ENCODE data around the gene IL1B.

Gene IL1B

GRCh38 chr2:112805542-112805941 is 31.0 kb downstream of the IL1B start:
- no peaks in the 10 kb centered on the region for H3K4me1 ChIP-seq (ENCODE audit: control insufficient read depth in 1 of 2, insufficient read depth in 1 of 2, low read depth in 1 of 2, low read length in 1 of 2)
- H3K27me3 ChIP-seq = no peaks in the 10 kb centered on the region
- H3K9me3 ChIP-seq = no peaks in the 10 kb centered on the region
- no peaks in the 10 kb centered on the region for H3K36me3 ChIP-seq
- no peak for TF ChIP-seq CTCF (IDR thresholded peaks at IDR 0.05)
- H3K4me3 ChIP-seq (ENCODE audit: low read depth in 1 of 2, low read length in 1 of 2) = no peak overlapping the region
- no peak overlapping the region for H3K27ac ChIP-seq

- no peak overlapping the region for H3K27ac ChIP-seq
- peaks cover 10 to 11% of the 10 kb centered on the region in 2 experiments for H3K4me1 ChIP-seq (ENCODE audit: control insufficient read depth in 1 of 2, insufficient read depth in 1 of 2, low read depth in 1 of 2, low read length in 1 of 2)
- no peaks in the 10 kb centered on the region for H3K9me3 ChIP-seq
- no peak for TF ChIP-seq CTCF (IDR thresholded peaks at IDR 0.05)
- no peak overlapping the region for H3K4me3 ChIP-seq (ENCODE audit: low read depth in 1 of 2, low read length in 1 of 2)
- no peaks in the 10 kb centered on the region for H3K36me3 ChIP-seq
- H3K27me3 ChIP-seq = no peaks in the 10 kb centered on the region
Measured at GRCh38 chr2:112803691-112804521, 32.7 kb downstream of the IL1B start.

GRCh38 chr2:112800881-112801583 is 35.5 kb downstream of the IL1B start:
- H3K36me3 ChIP-seq = no peaks in the 10 kb centered on the region
- H3K4me1 ChIP-seq (ENCODE audit: control insufficient read depth in 1 of 2, insufficient read depth in 1 of 2, low read depth in 1 of 2, low read length in 1 of 2) = peaks cover 13 to 18% of the 10 kb centered on the region in 2 experiments
- H3K27ac ChIP-seq = no peak overlapping the region
- H3K4me3 ChIP-seq (ENCODE audit: low read depth in 1 of 2, low read length in 1 of 2) = no peak overlapping the region
- H3K27me3 ChIP-seq = no peaks in the 10 kb centered on the region
- no peak for TF ChIP-seq CTCF (IDR thresholded peaks at IDR 0.05)
- H3K9me3 ChIP-seq = no peaks in the 10 kb centered on the region

GRCh38 chr2:112798979-112799975 is 37.3 kb downstream of the IL1B start:
- Histone ChIP-seq H3K4me3 (ENCODE audit: low read depth in 1 of 2, low read length in 1 of 2) (no peak overlapping the region), H3K27me3 (no peaks in the 10 kb centered on the region), H3K9me3 (no peaks in the 10 kb centered on the region), H3K27ac (peak overlapping the region; percentile 73), H3K36me3 (no peaks in the 10 kb centered on the region), H3K4me1 (ENCODE audit: control insufficient read depth in 1 of 2, insufficient read depth in 1 of 2, low read depth in 1 of 2, low read length in 1 of 2) (peaks cover 30 to 35% of the 10 kb centered on the region in 2 experiments)
- TF ChIP-seq CTCF (IDR thresholded peaks at IDR 0.05) = no peak

GRCh38 chr2:112796486-112796885 is 40.1 kb downstream of the IL1B start:
- H3K36me3 ChIP-seq = no peaks in the 10 kb centered on the region
- H3K4me1 ChIP-seq (ENCODE audit: control insufficient read depth in 1 of 2, insufficient read depth in 1 of 2, low read depth in 1 of 2, low read length in 1 of 2) = peaks cover 54 to 60% of the 10 kb centered on the region in 2 experiments
- no peak overlapping the region for H3K4me3 ChIP-seq (ENCODE audit: low read depth in 1 of 2, low read length in 1 of 2)
- no peaks in the 10 kb centered on the region for H3K9me3 ChIP-seq
- H3K27ac ChIP-seq = no peak overlapping the region
- H3K27me3 ChIP-seq = no peaks in the 10 kb centered on the region
- TF ChIP-seq CTCF (IDR thresholded peaks at IDR 0.05) = no peak
